Loucy (cell line): ENCODE measurements around the gene CAPZA2.

Source experiments
- H2AFZ ChIP-seq: fragments of 200-600 bp; sonication (generic); 2 replicates; pipeline ENCODE4 v1.6.0; 2016; ENCODE audit warnings: antibody characterized with exemption, mild to moderate bottlenecking, low read length, moderate library complexity
- H3F3A ChIP-seq: fragments of 200-600 bp; 2 replicates; pipeline ENCODE4 v1.6.0; 2016; ENCODE audit warnings: antibody characterized with exemption, low read depth, mild to moderate bottlenecking
- H3K27me3 ChIP-seq: fragments of 200-600 bp; sonication (generic); 2 replicates; pipeline ENCODE4 v1.6.1; 2014; ENCODE audit warnings: low read length, mild to moderate bottlenecking; ENCODE audit not compliant: insufficient read depth, poor library complexity, severe bottlenecking
- H3K36me3 ChIP-seq: fragments of 200-600 bp; sonication (generic); 2 replicates; pipeline ENCODE4 v1.6.1; 2016; ENCODE audit warnings: low read length; ENCODE audit not compliant: insufficient read depth
- H3K4me1 ChIP-seq: fragments of 200-600 bp; sonication (generic); 2 replicates; pipeline ENCODE4 v1.5.1; 2014; ENCODE audit warnings: low read length, mild to moderate bottlenecking; ENCODE audit not compliant: insufficient read depth, poor library complexity, severe bottlenecking
- H3K4me2 ChIP-seq: fragments of 200-600 bp; sonication (generic); 2 replicates; pipeline ENCODE4 v1.6.0; 2014; ENCODE audit warnings: antibody characterized with exemption, low read length, low read depth, mild to moderate bottlenecking; ENCODE audit not compliant: poor library complexity, severe bottlenecking
- H3K4me3 ChIP-seq: fragments of 200-600 bp; sonication (generic); 2 replicates; pipeline ENCODE4 v1.5.1; 2014; ENCODE audit warnings: low read length, mild to moderate bottlenecking, mixed read lengths; ENCODE audit not compliant: poor library complexity, severe bottlenecking
- H3K79me2 ChIP-seq: fragments of 200-600 bp; sonication (generic); 2 replicates; pipeline ENCODE4 v1.6.1; 2014; ENCODE audit warnings: low read length; ENCODE audit not compliant: insufficient read depth
- H3K9ac ChIP-seq: fragments of 200-600 bp; sonication (generic); 2 replicates; pipeline ENCODE4 v1.6.0; 2014; ENCODE audit warnings: mild to moderate bottlenecking, low read depth, low read length, moderate library complexity; ENCODE audit not compliant: poor library complexity, severe bottlenecking
- H3K9me2 ChIP-seq: fragments of 200-600 bp; sonication (generic); replicated peaks from 2 replicates; pipeline ENCODE4 v1.6.1; 2016; ENCODE audit warnings: low read depth, low read length, mixed read lengths
- H3K9me3 ChIP-seq: fragments of 200-600 bp; sonication (generic); 2 replicates; pipeline ENCODE4 v1.6.1; 2014; ENCODE audit warnings: mild to moderate bottlenecking, antibody characterized with exemption, low read length, low read depth; ENCODE audit not compliant: insufficient read depth
- H4K20me1 ChIP-seq: fragments of 200-600 bp; sonication (generic); 2 replicates; pipeline ENCODE4 v1.6.0; 2014; ENCODE audit warnings: antibody characterized with exemption, low read length, mild to moderate bottlenecking; ENCODE audit not compliant: insufficient read depth, poor library complexity, severe bottlenecking
- CTCF ChIP-seq: fragments of 200-600 bp; sonication (generic); conservative IDR thresholded peaks from 2 replicates; pipeline ENCODE4 v1.5.1; 2014; ENCODE audit warnings: mild to moderate bottlenecking, antibody characterized with exemption, low read length
- EZH2phosphoT487 ChIP-seq: fragments of 200-600 bp; IDR thresholded peaks from 2 replicates; pipeline ENCODE4 v1.6.1; 2018; ENCODE audit warnings: antibody characterized with exemption, mild to moderate bottlenecking, moderate library complexity, borderline replicate concordance

Gene CAPZA2

GRCh38 chr7:116966601-116967000, 104.2 kb downstream of the CAPZA2 start:
- Histone ChIP-seq H3F3A (no peaks in the 10 kb centered on the region), H4K20me1 (no peaks in the 10 kb centered on the region), H3K9me2 (no peaks in the 10 kb centered on the region), H2AFZ (no peak overlapping the region), H3K79me2 (no peaks in the 10 kb centered on the region), H3K27me3 (no peaks in the 10 kb centered on the region), H3K36me3 (no peaks in the 10 kb centered on the region), H3K9me3 (no peaks in the 10 kb centered on the region), H3K9ac (no peak overlapping the region), H3K4me3 (no peak overlapping the region), H3K4me2 (no peak overlapping the region), H3K4me1 (peaks cover 6% of the 10 kb centered on the region)
- TF ChIP-seq EZH2phosphoT487 (no peak), CTCF (no peak)

GRCh38 chr7:116967254-116967922, 105.0 kb downstream of the CAPZA2 start:
- Histone ChIP-seq H4K20me1 (no peaks in the 10 kb centered on the region), H3F3A (no peaks in the 10 kb centered on the region), H3K36me3 (no peaks in the 10 kb centered on the region), H3K27me3 (no peaks in the 10 kb centered on the region), H3K79me2 (no peaks in the 10 kb centered on the region), H3K9me3 (no peaks in the 10 kb centered on the region), H3K9ac (no peak overlapping the region), H2AFZ (no peak overlapping the region), H3K4me3 (no peak overlapping the region), H3K4me1 (peaks cover 6% of the 10 kb centered on the region), H3K4me2 (no peak overlapping the region), H3K9me2 (no peaks in the 10 kb centered on the region)
- no peak for TF ChIP-seq CTCF

GRCh38 chr7:116967983-116968382, 105.6 kb downstream of the CAPZA2 start:
- Histone ChIP-seq H3K9me2 (no peaks in the 10 kb centered on the region), H3K4me1 (peaks cover 6% of the 10 kb centered on the region), H3K4me2 (no peak overlapping the region), H3F3A (no peaks in the 10 kb centered on the region), H3K27me3 (no peaks in the 10 kb centered on the region), H3K4me3 (no peak overlapping the region), H3K79me2 (no peaks in the 10 kb centered on the region), H3K36me3 (no peaks in the 10 kb centered on the region), H3K9me3 (no peaks in the 10 kb centered on the region), H3K9ac (no peak overlapping the region), H2AFZ (no peak overlapping the region), H4K20me1 (no peaks in the 10 kb centered on the region)
- no peak for TF ChIP-seq CTCF
- no peak for TF ChIP-seq EZH2phosphoT487
